ENCODE data around the gene KCNMA1.

Gene KCNMA1

DNA sequence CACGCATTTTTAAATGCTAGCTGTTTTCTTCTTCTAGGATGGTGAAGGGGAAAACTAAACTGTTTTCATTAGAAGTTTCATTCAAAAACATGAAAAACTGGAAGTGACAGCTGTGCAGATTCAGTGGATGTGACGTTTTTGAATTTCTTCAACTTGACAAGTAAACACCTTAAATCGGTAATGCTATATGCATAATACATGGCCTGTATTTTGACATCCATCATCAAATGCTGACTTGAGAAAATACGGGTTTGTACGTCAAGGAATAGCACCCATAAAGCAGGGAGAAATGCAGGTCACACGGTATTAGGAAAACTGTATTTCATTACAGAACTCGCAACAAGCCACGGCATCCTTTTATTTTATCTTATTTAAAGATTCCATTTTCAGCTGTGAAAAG is 720.5 kb downstream of the KCNMA1 start:
- peak; percentile 69 for FAIRE-seq
- no peak for DNase-seq (ENCODE audit: insufficient read length, low spot score)

GRCh38 chr10:76916536-76916935 is 721.1 kb downstream of the KCNMA1 start:
- no peak for FAIRE-seq

GRCh38 chr10:76915316-76915715 is 722.3 kb downstream of the KCNMA1 start:
- no peak for DNase-seq (ENCODE audit: insufficient read length, low spot score)
- FAIRE-seq, result peak; percentile 9

More at GRCh38 chr10:76916536-76916935, 721.1 kb downstream of the KCNMA1 start:
- DNase-seq (ENCODE audit: insufficient read length, low spot score), result no peak

DNA sequence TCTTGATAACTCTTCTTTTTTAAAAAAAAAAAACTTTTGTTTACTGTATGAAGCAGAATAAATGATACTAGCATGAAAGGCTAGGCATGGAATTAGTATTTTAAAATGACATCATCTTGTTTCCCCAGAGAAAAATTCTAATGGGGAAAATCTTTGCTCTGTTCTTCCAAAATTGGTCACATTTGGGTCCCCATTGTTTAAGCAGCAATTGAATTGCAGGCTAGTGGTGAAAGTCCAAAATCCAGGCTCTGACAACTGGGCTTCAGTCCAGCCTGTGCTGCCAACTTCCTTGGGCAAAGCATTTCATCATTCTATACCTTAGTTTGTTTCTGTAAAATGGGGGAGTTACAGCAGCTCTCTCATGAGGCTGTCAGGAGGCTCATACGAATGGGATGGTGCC is 726.4 kb downstream of the KCNMA1 start:
- FAIRE-seq, result no peak

GRCh38 chr10:76910184-76910962 is 727.2 kb downstream of the KCNMA1 start:
- no peak for DNase-seq (ENCODE audit: insufficient read length, low spot score)
- FAIRE-seq, result no peak

More for the DNA sequence above, 726.4 kb downstream of the KCNMA1 start:
- no peak for DNase-seq (ENCODE audit: insufficient read length, low spot score)

GRCh38 chr10:76906256-76906655 is 731.4 kb downstream of the KCNMA1 start:
- FAIRE-seq (no peak), DNase-seq (ENCODE audit: insufficient read length, low spot score) (no peak)

GRCh38 chr10:76905251-76905650 is 732.4 kb downstream of the KCNMA1 start:
- FAIRE-seq (no peak), DNase-seq (ENCODE audit: insufficient read length, low spot score) (no peak)

GRCh38 chr10:76903387-76903945 is 734.1 kb downstream of the KCNMA1 start:
- DNase-seq (ENCODE audit: insufficient read length, low spot score), result no peak
- no peak for FAIRE-seq

DNA sequence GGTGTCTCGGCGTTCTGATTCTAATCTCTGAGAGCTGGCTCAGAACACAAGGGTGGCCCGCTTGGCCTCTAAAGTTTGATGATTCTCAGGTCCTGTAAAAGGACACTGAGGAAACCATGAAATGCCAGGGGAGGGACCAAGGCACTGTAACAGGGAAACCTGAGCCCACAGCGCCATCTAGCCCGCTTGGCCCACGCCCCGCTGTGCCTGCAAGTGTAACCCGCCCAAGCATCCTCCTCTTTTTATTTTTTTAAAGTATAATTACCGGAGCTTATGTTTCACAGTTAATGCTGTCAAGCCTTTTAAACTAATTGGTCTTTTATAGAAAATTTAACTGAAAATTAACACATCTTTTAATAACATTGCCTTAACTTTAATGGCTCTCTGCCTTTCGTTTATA is 734.7 kb downstream of the KCNMA1 start:
- no peak for FAIRE-seq
- peak; percentile 22 for DNase-seq (ENCODE audit: insufficient read length, low spot score)

- FAIRE-seq (no peak), DNase-seq (ENCODE audit: insufficient read length, low spot score) (no peak)
Observed at GRCh38 chr10:76901701-76902100, 735.9 kb downstream of the KCNMA1 start.

DNA sequence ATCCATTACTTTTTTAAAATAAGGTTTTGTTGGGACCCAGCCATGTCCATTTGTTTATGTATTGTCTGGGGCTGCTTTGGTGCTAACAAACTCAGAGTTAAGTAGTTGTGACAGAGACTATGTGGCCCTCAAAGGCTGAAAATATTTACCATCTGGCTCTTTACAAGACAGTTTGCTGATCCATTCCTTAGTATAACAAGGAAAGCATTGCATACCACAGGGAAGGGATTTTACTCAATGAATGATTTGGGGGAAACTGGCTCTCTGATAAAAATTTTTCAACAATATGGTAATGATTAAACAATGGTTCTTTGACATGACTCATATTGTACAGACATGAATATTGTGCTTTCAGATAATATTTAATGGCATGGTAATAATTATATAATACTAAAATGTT is 738.1 kb downstream of the KCNMA1 start:
- no peak for DNase-seq (ENCODE audit: insufficient read length, low spot score)
- FAIRE-seq, result no peak

- DNase-seq (ENCODE audit: insufficient read length, low spot score) (no peak), FAIRE-seq (no peak)
Observed at GRCh38 chr10:76892766-76893479, 744.7 kb downstream of the KCNMA1 start.

GRCh38 chr10:76887223-76888010 is 750.2 kb downstream of the KCNMA1 start:
- DNase-seq (ENCODE audit: insufficient read length, low spot score) (no peak), FAIRE-seq (no peak)

GRCh38 chr10:76885816-76886215 is 751.8 kb downstream of the KCNMA1 start:
- no peak for FAIRE-seq
- DNase-seq (ENCODE audit: insufficient read length, low spot score), result no peak

- DNase-seq (ENCODE audit: insufficient read length, low spot score) (no peak), FAIRE-seq (no peak)
Observed at GRCh38 chr10:76884673-76885275, 752.8 kb downstream of the KCNMA1 start.

GRCh38 chr10:76883596-76883995 is 754.0 kb downstream of the KCNMA1 start:
- no peak for DNase-seq (ENCODE audit: insufficient read length, low spot score)
- FAIRE-seq, result no peak

DNA sequence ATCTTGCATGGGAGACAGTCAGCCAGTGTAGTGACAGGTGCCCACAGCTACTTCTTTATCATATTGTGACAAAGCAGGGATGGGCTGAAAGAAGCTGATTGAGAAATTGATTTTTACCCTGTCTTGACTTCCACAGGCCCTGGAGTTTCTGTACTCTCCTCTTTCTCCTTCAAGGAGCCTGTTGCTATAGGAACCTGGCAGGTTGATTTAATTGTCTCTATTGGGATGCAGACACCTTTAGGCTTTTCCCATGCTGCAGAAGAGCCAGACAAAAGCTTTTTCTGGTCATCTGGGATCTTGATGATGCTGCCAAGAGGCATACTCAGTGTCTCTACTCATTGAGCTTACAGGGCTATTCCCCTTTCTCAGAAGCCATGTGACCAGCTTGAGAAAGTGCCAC is 754.8 kb downstream of the KCNMA1 start:
- DNase-seq (ENCODE audit: insufficient read length, low spot score), result no peak
- no peak for FAIRE-seq

DNA sequence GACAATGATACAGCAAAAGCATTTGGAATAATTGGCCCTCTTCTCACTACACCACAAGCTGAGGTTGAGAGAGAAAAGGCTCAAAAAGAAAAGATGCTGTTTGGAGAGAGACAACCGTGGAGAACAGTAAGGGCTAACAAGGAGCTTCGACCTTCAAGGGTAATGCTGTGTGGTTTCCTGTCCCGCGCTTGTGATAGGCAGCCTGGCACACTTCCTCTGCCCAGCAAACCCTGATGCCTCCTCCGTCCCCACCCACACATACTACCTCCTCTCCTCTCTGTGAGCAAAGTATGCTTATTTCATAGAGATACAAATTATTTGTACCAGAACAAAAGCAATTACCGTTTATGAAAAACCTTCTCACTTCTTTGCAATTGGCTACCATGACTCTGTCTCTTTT is 755.4 kb downstream of the KCNMA1 start:
- FAIRE-seq, result no peak
- no peak for DNase-seq (ENCODE audit: insufficient read length, low spot score)

DNA sequence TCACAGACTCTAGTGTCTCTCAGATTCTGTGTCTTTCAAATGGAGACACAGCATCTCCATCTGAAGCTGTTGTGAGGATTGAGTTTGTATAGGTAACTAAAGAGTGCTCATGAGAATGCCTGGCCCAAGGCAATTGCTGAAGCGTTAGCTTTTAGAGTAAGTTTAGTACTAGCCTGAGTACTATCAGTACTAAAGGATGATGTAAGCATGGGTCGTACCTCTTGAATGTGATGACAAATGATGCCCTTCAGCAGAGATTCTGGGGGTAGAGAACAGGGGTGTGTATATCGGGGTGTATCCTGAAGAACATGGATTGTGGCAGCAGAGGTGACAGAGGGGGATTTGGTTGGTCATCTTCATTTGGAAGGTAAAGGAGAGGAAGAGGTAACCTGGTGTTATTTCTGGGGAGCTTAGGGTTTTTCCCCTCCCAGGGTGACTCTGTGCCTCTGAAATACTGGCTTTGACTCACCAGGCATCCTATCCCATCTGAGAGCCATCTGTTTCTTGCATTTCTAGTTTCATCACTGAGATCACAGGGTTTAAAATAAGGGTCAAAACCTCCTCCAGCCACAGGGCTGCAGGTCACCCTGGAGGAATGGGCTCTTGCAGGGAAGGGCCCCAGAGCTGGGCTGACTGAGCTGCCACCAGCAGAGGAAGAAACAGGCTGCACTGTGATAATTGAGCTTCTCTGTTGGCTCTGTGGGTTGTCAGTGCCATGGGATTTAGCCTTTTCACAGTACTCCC is 756.0 kb downstream of the KCNMA1 start:
- DNase-seq (ENCODE audit: insufficient read length, low spot score) (no peak), FAIRE-seq (no peak)

- no peak for DNase-seq (ENCODE audit: insufficient read length, low spot score)
Observed at GRCh38 chr10:76880931-76881330, 756.7 kb downstream of the KCNMA1 start.

More at GRCh38 chr10:76880931-76881330, 756.7 kb downstream of the KCNMA1 start:
- no peak for FAIRE-seq
